ENCODE results near the gene MDGA2. TPM values are rescaled to one million over a fixed set of nuclear protein-coding genes. Genes with fewer than 3 reads are reported as not detected.

The MDGA2 gene
- polyA plus RNA-seq, 1 of the 3 experiments (the other 2 are of a cell fraction), result not detected

DNA sequence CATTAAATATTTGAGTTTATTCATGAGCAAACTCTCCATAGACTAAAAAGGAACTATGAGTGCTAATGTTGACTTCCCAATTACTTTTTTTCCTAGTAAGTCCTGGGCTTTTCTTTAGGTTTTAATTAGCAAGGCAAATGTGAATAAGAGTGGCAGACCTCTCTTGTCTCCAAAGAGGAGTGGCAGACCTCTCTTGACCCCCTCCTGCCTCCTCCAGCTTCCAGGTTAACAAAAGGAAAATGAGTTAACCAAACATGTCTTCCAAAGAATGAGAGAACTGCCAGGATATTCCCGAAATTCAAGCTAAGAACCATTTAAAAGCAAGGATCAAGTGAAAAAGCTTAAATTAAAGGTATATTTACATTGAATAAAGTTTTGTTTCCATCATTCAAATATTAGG is 253.2 kb downstream of the MDGA2 start:
- Histone ChIP-seq H3K36me3 (replicated peaks in 1 of 2; ENCODE audit: control insufficient read depth in 1 of 2, insufficient read depth in 2 of 2, low read length in 1 of 2) (no peaks in the 10 kb centered on the region), H3K27ac (ENCODE audit: low read depth in 2 of 2, low read length in 1 of 2) (no peak overlapping the region), H3K9me2 (no peaks in the 10 kb centered on the region), H3F3A (replicated peaks; ENCODE audit: insufficient read depth) (no peaks in the 10 kb centered on the region), H3K27me3 (ENCODE audit: insufficient read depth) (no peaks in the 10 kb centered on the region), H3K4me1 (ENCODE audit: control insufficient read depth in 1 of 2, insufficient read depth in 2 of 2, low read depth in 1 of 2, low read length in 1 of 2) (no peaks in the 10 kb centered on the region), H3K9ac (no peak overlapping the region), H3K4me2 (no peak overlapping the region), H3K4me3 (ENCODE audit: low read depth in 2 of 2, low read length in 1 of 2) (no peak overlapping the region), H2AFZ (ENCODE audit: low read depth) (no peak overlapping the region), H3K9me3 (no peaks in the 10 kb centered on the region), H4K20me1 (ENCODE audit: insufficient read depth) (no peaks in the 10 kb centered on the region), H3K79me2 (ENCODE audit: insufficient read depth) (no peaks in the 10 kb centered on the region)
- 6% methylated on average over 1 of the region's 1 CpG for WGBS (ENCODE audit: low lambda C conversion rate)
- TF ChIP-seq NRF1 (IDR thresholded peaks at IDR 0.05; ENCODE audit: low read depth, low read length) (no peak), TEAD4 (IDR thresholded peaks at IDR 0.05; ENCODE audit: borderline replicate concordance, insufficient read depth) (no peak), POLR2AphosphoS5 (IDR thresholded peaks at IDR 0.05; ENCODE audit: low read depth, low read length) (no peak), TCF12 (IDR thresholded peaks at IDR 0.05) (no peak), MEF2A (IDR thresholded peaks at IDR 0.05; ENCODE audit: borderline replicate concordance, low read depth) (no peak), FOXJ3 (CRISPR knock-in tag; IDR thresholded peaks at IDR 0.05) (no peak), RCOR1 (IDR thresholded peaks at IDR 0.05; ENCODE audit: low read length) (no peak)
- TF ChIP-seq, protein P1, sequence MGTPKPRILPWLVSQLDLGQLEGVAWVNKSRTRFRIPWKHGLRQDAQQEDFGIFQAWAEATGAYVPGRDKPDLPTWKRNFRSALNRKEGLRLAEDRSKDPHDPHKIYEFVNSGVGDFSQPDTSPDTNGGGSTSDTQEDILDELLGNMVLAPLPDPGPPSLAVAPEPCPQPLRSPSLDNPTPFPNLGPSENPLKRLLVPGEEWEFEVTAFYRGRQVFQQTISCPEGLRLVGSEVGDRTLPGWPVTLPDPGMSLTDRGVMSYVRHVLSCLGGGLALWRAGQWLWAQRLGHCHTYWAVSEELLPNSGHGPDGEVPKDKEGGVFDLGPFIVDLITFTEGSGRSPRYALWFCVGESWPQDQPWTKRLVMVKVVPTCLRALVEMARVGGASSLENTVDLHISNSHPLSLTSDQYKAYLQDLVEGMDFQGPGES (IDR thresholded peaks at IDR 0.05; ENCODE audit: low read depth, low read length), result no peak
- ChIA-PET CTCF (no interaction called here), POLR2A (no interaction called here)
- no peak for DNase-seq

- Histone ChIP-seq H3K27me3 (ENCODE audit: insufficient read depth) (no peaks in the 10 kb centered on the region), H3K9ac (no peak overlapping the region), H3K4me3 (ENCODE audit: low read depth in 2 of 2, low read length in 1 of 2) (no peak overlapping the region), H3K9me2 (no peaks in the 10 kb centered on the region), H4K20me1 (ENCODE audit: insufficient read depth) (no peaks in the 10 kb centered on the region), H3K79me2 (ENCODE audit: insufficient read depth) (no peaks in the 10 kb centered on the region), H2AFZ (ENCODE audit: low read depth) (no peak overlapping the region), H3K4me2 (no peak overlapping the region), H3K9me3 (no peaks in the 10 kb centered on the region), H3K36me3 (replicated peaks in 1 of 2; ENCODE audit: control insufficient read depth in 1 of 2, insufficient read depth in 2 of 2, low read length in 1 of 2) (no peaks in the 10 kb centered on the region), H3K27ac (ENCODE audit: low read depth in 2 of 2, low read length in 1 of 2) (no peak overlapping the region), H3F3A (replicated peaks; ENCODE audit: insufficient read depth) (no peaks in the 10 kb centered on the region), H3K4me1 (ENCODE audit: control insufficient read depth in 1 of 2, insufficient read depth in 2 of 2, low read depth in 1 of 2, low read length in 1 of 2) (no peaks in the 10 kb centered on the region)
- ChIA-PET POLR2A (no interaction called here), CTCF (no interaction called here)
- DNase-seq, result no peak
- WGBS (ENCODE audit: low lambda C conversion rate), result 4% methylated on average over 5 of the region's 5 CpGs
- no peak for TF ChIP-seq RAD21 (IDR thresholded peaks at IDR 0.05; ENCODE audit: low read length)
- no peak for TF ChIP-seq RCOR1 (IDR thresholded peaks at IDR 0.05; ENCODE audit: low read length)
- TF ChIP-seq TCF12 (IDR thresholded peaks at IDR 0.05), result no peak
- no peak for TF ChIP-seq FOXJ3 (CRISPR knock-in tag; IDR thresholded peaks at IDR 0.05)
- TF ChIP-seq TAF1 (IDR thresholded peaks at IDR 0.05; ENCODE audit: borderline replicate concordance, low read depth, low read length), result no peak
- TF ChIP-seq, protein P1 (IDR thresholded peaks at IDR 0.05; ENCODE audit: low read depth, low read length), result no peak
- TF ChIP-seq CHD2 (IDR thresholded peaks at IDR 0.05; ENCODE audit: low read length, partially characterized antibody), result no peak
- TF ChIP-seq, protein P2, sequence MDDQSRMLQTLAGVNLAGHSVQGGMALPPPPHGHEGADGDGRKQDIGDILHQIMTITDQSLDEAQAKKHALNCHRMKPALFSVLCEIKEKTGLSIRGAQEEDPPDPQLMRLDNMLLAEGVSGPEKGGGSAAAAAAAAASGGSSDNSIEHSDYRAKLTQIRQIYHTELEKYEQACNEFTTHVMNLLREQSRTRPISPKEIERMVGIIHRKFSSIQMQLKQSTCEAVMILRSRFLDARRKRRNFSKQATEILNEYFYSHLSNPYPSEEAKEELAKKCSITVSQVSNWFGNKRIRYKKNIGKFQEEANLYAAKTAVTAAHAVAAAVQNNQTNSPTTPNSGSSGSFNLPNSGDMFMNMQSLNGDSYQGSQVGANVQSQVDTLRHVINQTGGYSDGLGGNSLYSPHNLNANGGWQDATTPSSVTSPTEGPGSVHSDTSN (IDR thresholded peaks at IDR 0.05), result no peak
Measured at GRCh38 chr14:47411523-47411922, 263.9 kb downstream of the MDGA2 start.

Measured in SK-N-SH (cell line).